PC-9 (cell line): ENCODE data around the gene SHISAL1. TPM values are rescaled to one million over a fixed set of nuclear protein-coding genes. Genes with fewer than 3 reads are reported as not detected.

Experiments
- BruUV-seq: library from RNA; stranded (reverse); fragments of 400-500 nt; replicated peaks from 2 replicates; lab custom pipeline; 2021; lab: Mats Ljungman, UMichigan
- CTCF ChIA-PET: fragments of 300-600 bp; sonication (Branson Sonifier 250); formaldehyde crosslinking; loops from one replicate; lab custom pipeline; 2022; ENCODE audit warnings: antibody characterized with exemption; lab: Charles Lee
- POLR2A ChIA-PET: fragments of 300-600 bp; sonication (Branson Sonifier 250); formaldehyde crosslinking; loops from one replicate; lab custom pipeline; 2022; ENCODE audit warnings: antibody characterized with exemption; ENCODE audit not compliant: unreplicated experiment; lab: Charles Lee
- DNase-seq, 2 experiments: peaks; one replicate each; pipeline versions ENCODE4 v3.0.0 to v3.0.0-alpha.2; 2015 to 2022; ENCODE audit warnings: mixed read lengths in 1 of 2
- H2AFZ ChIP-seq: fragments of 200-600 bp; sonication (generic); 2 replicates; pipeline ENCODE4 v1.8.1; 2017; ENCODE audit warnings: antibody characterized with exemption
- H3F3A ChIP-seq: fragments of 200-600 bp; sonication (generic); 2 replicates; pipeline ENCODE4 v1.8.1; 2017; ENCODE audit warnings: antibody characterized with exemption, mild to moderate bottlenecking, low read depth; ENCODE audit not compliant: insufficient read depth
- H3K27ac ChIP-seq: fragments of 200-600 bp; sonication (generic); 2 replicates; pipeline ENCODE4 v1.6.1; 2016; ENCODE audit warnings: mixed run types
- H3K27me3 ChIP-seq: fragments of 200-600 bp; sonication (generic); 2 replicates; pipeline ENCODE4 v1.6.1; 2016; ENCODE audit warnings: low read depth, mixed run types; ENCODE audit not compliant: insufficient read depth
- H3K36me3 ChIP-seq: fragments of 200-600 bp; sonication (generic); 2 replicates; pipeline ENCODE4 v1.6.1; 2016; ENCODE audit warnings: low read depth, mixed run types
- H3K4me1 ChIP-seq: fragments of 200-600 bp; sonication (generic); replicated peaks from 2 replicates; pipeline ENCODE4 v1.6.1; 2016; ENCODE audit warnings: mixed run types; ENCODE audit not compliant: insufficient read depth
- H3K4me2 ChIP-seq: fragments of 200-600 bp; sonication (generic); 2 replicates; pipeline ENCODE4 v1.6.1; 2017; ENCODE audit warnings: mixed run types
- H3K4me3 ChIP-seq: fragments of 200-600 bp; sonication (generic); 2 replicates; pipeline ENCODE4 v1.6.1; 2016; ENCODE audit warnings: mixed run types
- H3K79me2 ChIP-seq: fragments of 200-600 bp; sonication (generic); 2 replicates; pipeline ENCODE4 v1.6.1; 2017; ENCODE audit warnings: low read depth, mixed run types
- H3K9me2 ChIP-seq: fragments of 200-600 bp; sonication (generic); 2 replicates; pipeline ENCODE4 v1.8.1; 2017; ENCODE audit warnings: mild to moderate bottlenecking; ENCODE audit not compliant: insufficient read depth
- H3K9me3 ChIP-seq: fragments of 200-600 bp; sonication (generic); 2 replicates; pipeline ENCODE4 v1.8.1; 2016; ENCODE audit warnings: low read depth; ENCODE audit not compliant: insufficient read depth
- H4K20me1 ChIP-seq: fragments of 200-600 bp; sonication (generic); 2 replicates; pipeline ENCODE4 v1.8.1; 2017; ENCODE audit not compliant: insufficient read depth
- EZH2 ChIP-seq: fragments of 200-600 bp; sonication (generic); IDR thresholded peaks from 2 replicates; pipeline ENCODE4 v1.8.0; 2017; ENCODE audit warnings: antibody characterized with exemption, low read depth
- intact Hi-C: fragments of 100-400 bp; cut with micrococcal nuclease; formaldehyde crosslinking; loops from one replicate; pipeline ENCODE4 v1.10.0; 2022; ENCODE audit not compliant: unreplicated experiment
- total RNA-seq: library from RNA; stranded (reverse); gene quantifications from 2 replicates; pipeline ENCODE4 v1.2.3, GENCODE V29; 2021
- TF ChIP-seq, protein P1 (sequence below): fragments of 200-600 bp; sonication (generic); conservative IDR thresholded peaks from 2 replicates; pipeline ENCODE4 v1.6.1; 2017; ENCODE audit warnings: mixed run types, antibody characterized with exemption, mild to moderate bottlenecking, moderate library complexity

The SHISAL1 gene
- total RNA-seq, 1 experiment from 2014 or later = 0.94 TPM

DNA sequence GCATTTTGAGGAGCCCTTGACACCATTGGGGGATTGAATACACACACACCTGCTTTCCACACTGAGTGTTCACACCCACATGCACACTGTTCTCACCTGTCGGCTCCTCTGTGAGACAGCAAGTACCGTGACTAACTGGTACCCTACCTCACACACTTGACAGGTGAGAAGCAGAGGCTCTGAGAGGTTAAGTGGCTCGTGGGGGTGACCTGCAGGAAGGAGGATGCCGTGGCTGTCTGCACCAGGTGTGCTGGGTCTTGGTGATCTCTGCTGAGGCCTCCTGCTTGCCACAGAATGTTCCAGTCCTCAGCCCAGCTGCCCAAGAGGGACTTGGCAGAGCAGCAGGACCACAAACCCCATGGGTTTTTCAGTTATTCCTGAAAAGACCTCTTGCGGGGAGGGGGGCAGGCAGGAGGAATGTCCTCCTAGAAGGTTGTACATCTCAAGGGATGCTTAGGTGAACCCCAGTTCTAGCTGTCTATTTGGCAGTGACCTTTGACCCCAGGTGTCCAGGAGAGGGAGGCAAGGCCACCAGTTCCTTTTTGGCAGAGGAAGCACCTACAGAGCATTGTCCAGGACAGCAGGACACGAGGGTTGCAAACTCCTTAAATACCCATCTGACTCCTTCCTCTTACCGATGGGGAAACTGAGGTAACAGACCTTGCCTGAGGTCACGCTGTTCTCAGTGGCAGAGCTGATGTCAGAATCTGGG lies 66.0 kb downstream of the SHISAL1 start:
- Histone ChIP-seq H4K20me1 (no peaks in the 10 kb centered on the region), H3K27ac (no peak overlapping the region), H3K36me3 (no peaks in the 10 kb centered on the region), H3K4me2 (no peak overlapping the region), H3K9me2 (no peaks in the 10 kb centered on the region), H2AFZ (no peak overlapping the region), H3K9me3 (no peaks in the 10 kb centered on the region; the same call in 1 of the 2 replicates), H3K4me1 (no peaks in the 10 kb centered on the region), H3F3A (no peaks in the 10 kb centered on the region), H3K79me2 (no peaks in the 10 kb centered on the region), H3K27me3 (no peaks in the 10 kb centered on the region), H3K4me3 (no peak overlapping the region)
- DNase-seq = no peak
- ChIA-PET CTCF (no interaction called here), POLR2A (no interaction called here)
- no TSS peak for BruUV-seq
- TF ChIP-seq, protein P1, sequence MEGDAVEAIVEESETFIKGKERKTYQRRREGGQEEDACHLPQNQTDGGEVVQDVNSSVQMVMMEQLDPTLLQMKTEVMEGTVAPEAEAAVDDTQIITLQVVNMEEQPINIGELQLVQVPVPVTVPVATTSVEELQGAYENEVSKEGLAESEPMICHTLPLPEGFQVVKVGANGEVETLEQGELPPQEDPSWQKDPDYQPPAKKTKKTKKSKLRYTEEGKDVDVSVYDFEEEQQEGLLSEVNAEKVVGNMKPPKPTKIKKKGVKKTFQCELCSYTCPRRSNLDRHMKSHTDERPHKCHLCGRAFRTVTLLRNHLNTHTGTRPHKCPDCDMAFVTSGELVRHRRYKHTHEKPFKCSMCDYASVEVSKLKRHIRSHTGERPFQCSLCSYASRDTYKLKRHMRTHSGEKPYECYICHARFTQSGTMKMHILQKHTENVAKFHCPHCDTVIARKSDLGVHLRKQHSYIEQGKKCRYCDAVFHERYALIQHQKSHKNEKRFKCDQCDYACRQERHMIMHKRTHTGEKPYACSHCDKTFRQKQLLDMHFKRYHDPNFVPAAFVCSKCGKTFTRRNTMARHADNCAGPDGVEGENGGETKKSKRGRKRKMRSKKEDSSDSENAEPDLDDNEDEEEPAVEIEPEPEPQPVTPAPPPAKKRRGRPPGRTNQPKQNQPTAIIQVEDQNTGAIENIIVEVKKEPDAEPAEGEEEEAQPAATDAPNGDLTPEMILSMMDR = no peak
- TF ChIP-seq EZH2 = no peak
- intact Hi-C loops = no loop called here

DNA sequence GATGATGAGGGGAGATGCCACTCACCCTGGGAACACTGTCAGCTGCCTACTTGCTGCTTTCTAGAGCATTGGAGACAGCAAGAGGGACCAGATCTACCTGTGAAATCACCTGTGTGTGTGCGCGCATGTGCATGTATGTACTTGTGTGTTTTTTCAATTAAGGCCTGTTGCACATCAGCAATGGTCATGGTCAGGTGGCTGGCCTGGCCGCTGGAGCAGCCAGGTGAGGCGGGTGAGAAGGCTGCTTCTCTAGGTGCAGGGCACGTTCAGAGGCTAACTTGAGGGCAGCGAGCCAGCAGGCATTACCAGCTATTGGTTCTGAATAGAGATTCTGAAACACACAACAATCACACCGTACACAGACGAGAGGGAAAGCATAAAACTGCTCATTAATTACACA lies 66.9 kb downstream of the SHISAL1 start:
- H4K20me1 ChIP-seq = no peaks in the 10 kb centered on the region
- no TSS peak for BruUV-seq
- H3K9me3 ChIP-seq = no peaks in the 10 kb centered on the region; the same call in 1 of the 2 replicates
- no peak overlapping the region for H3K27ac ChIP-seq
- H3K4me3 ChIP-seq = no peak overlapping the region
- no peaks in the 10 kb centered on the region for H3K79me2 ChIP-seq
- no peak for TF ChIP-seq EZH2
- TF ChIP-seq, protein P1 = no peak
- intact Hi-C loops = no loop called here
- no peaks in the 10 kb centered on the region for H3K36me3 ChIP-seq
- no peak for DNase-seq
- no peaks in the 10 kb centered on the region for H3K27me3 ChIP-seq
- ChIA-PET POLR2A (no interaction called here), CTCF (no interaction called here)
- no peaks in the 10 kb centered on the region for H3K4me1 ChIP-seq
- H3K4me2 ChIP-seq = no peak overlapping the region
- no peaks in the 10 kb centered on the region for H3K9me2 ChIP-seq
- H2AFZ ChIP-seq = no peak overlapping the region
- H3F3A ChIP-seq = no peaks in the 10 kb centered on the region

DNA sequence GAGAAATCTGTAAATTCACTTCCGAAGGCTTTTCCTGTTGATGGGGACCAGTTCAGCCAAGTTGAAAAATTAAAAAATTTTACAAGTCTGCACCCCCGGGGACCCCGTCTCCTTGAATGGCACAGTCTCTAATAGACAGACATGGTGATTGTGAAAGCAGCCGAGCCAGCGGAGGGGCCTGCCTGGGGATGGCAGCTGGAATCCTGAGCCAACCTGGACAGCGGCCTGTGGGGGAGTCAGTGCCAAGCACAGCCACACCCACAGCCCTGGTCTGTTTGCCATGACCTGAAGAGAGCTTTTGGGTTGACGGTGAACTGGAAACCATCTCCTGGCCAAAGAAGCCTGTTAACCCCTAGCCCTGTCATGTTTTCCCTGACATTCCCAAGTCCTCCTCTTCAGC lies 67.3 kb downstream of the SHISAL1 start:
- H2AFZ ChIP-seq = no peak overlapping the region
- H3K79me2 ChIP-seq = no peaks in the 10 kb centered on the region
- no peaks in the 10 kb centered on the region for H3K36me3 ChIP-seq
- DNase-seq = no peak
- H3F3A ChIP-seq = no peaks in the 10 kb centered on the region
- H3K4me1 ChIP-seq = no peaks in the 10 kb centered on the region
- ChIA-PET CTCF (no interaction called here), POLR2A (no interaction called here)
- H4K20me1 ChIP-seq = no peaks in the 10 kb centered on the region
- H3K27me3 ChIP-seq = no peaks in the 10 kb centered on the region
- no TSS peak for BruUV-seq
- H3K4me3 ChIP-seq = no peak overlapping the region
- intact Hi-C loops = no loop called here
- H3K4me2 ChIP-seq = no peak overlapping the region
- no peak for TF ChIP-seq EZH2
- TF ChIP-seq, protein P1 = no peak
- no peaks in the 10 kb centered on the region; the same call in 1 of the 2 replicates for H3K9me3 ChIP-seq
- no peak overlapping the region for H3K27ac ChIP-seq
- no peaks in the 10 kb centered on the region for H3K9me2 ChIP-seq
